ENCODE measurements around the gene CNIH3.

- TF ChIP-seq, protein P1, sequence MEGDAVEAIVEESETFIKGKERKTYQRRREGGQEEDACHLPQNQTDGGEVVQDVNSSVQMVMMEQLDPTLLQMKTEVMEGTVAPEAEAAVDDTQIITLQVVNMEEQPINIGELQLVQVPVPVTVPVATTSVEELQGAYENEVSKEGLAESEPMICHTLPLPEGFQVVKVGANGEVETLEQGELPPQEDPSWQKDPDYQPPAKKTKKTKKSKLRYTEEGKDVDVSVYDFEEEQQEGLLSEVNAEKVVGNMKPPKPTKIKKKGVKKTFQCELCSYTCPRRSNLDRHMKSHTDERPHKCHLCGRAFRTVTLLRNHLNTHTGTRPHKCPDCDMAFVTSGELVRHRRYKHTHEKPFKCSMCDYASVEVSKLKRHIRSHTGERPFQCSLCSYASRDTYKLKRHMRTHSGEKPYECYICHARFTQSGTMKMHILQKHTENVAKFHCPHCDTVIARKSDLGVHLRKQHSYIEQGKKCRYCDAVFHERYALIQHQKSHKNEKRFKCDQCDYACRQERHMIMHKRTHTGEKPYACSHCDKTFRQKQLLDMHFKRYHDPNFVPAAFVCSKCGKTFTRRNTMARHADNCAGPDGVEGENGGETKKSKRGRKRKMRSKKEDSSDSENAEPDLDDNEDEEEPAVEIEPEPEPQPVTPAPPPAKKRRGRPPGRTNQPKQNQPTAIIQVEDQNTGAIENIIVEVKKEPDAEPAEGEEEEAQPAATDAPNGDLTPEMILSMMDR (IDR thresholded peaks at IDR 0.05): no peak
- TF ChIP-seq TCF7L2 (IDR thresholded peaks at IDR 0.05; ENCODE audit: low read depth, low read length): no peak
- TF ChIP-seq POLR2AphosphoS5 (IDR thresholded peaks at IDR 0.05; ENCODE audit: low read depth, low read length): no peak
These were observed 35.1 kb downstream of the CNIH3 start for GRCh38 chr1:224651188-224651587.
